ENCODE data around the gene JSRP1.

JSRP1 gene

GRCh38 chr19:2260341-2260805 is 4.2 kb upstream of the JSRP1 start (continued):
- TF ChIP-seq PRDM10 (tag by site-specific recombination; IDR thresholded peaks at IDR 0.05) (peak; percentile 77), ZXDB (tag by site-specific recombination; IDR thresholded peaks at IDR 0.05) (0 out of 2 replicates have a peak, but pooled peaks have one; percentile 23), KLF16 (tag by site-specific recombination; IDR thresholded peaks at IDR 0.05) (peak; percentile 36), PRDM1 (tag by site-specific recombination; IDR thresholded peaks at IDR 0.05) (peak; percentile 84)

- no peaks in the 10 kb centered on the region for H3K4me1 ChIP-seq (ENCODE audit: control insufficient read depth, insufficient read depth, low read length)
- H3K27ac ChIP-seq (ENCODE audit: extremely low read depth, low read depth, low read length) = no peak overlapping the region
- no peaks in the 10 kb centered on the region for H3K9me3 ChIP-seq (ENCODE audit: control insufficient read depth, insufficient read depth, low read depth, low read length)
- H3K36me3 ChIP-seq (ENCODE audit: control insufficient read depth in 2 of 2, insufficient read depth in 1 of 2, low read length in 2 of 2) = no peaks in the 10 kb centered on the region
- no peak overlapping the region for H3K4me3 ChIP-seq (ENCODE audit: low read depth, low read length)
- ChIA-PET CTCF (interaction anchor here (0.6 to 1.7 kb wide), 6 partner anchors 15 to 387 kb away, joined by 3 to 11 read pairs (median 4); partner anchors contain the start of gene PLEKHJ1), POLR2A (interaction anchor here (1.0 to 1.9 kb wide), 3 partner anchors 20 to 217 kb away, joined by 3 to 4 read pairs (median 3); partner anchors contain the start of genes GADD45B, LSM7 and SPPL2B)
- peak; percentile 51 for TF ChIP-seq ZBTB17 (tag by site-specific recombination; IDR thresholded peaks at IDR 0.05)
- TF ChIP-seq ZNF514 (tag by site-specific recombination; IDR thresholded peaks at IDR 0.05) = no peak
- no peak for TF ChIP-seq ZNF768 (tag by site-specific recombination; IDR thresholded peaks at IDR 0.05)
- TF ChIP-seq ZNF24 (tag by site-specific recombination; IDR thresholded peaks at IDR 0.05) = no peak
- no peak for TF ChIP-seq WT1 (tag by site-specific recombination; IDR thresholded peaks at IDR 0.05)
- no peak for TF ChIP-seq BCL11B (tag by site-specific recombination; IDR thresholded peaks at IDR 0.05; ENCODE audit: low read depth)
- no peak for TF ChIP-seq ZSCAN5A (tag by site-specific recombination; IDR thresholded peaks at IDR 0.05)
- 0 out of 2 replicates have a peak, but pooled peaks have one; percentile 19 for TF ChIP-seq ZNF692 (tag by site-specific recombination; IDR thresholded peaks at IDR 0.05)
- peak; percentile 25; the same call in 1 of the 2 replicates for TF ChIP-seq KLF8 (tag by site-specific recombination; IDR thresholded peaks at IDR 0.05)
- TF ChIP-seq ZNF600 (tag by site-specific recombination; IDR thresholded peaks at IDR 0.05) = peak; percentile 92
- TF ChIP-seq ZNF560 (tag by site-specific recombination; IDR thresholded peaks at IDR 0.05; ENCODE audit: borderline replicate concordance) = no peak
- TF ChIP-seq ZEB2 (tag by site-specific recombination; IDR thresholded peaks at IDR 0.05) = peak; percentile 60; the same call in 1 of the 2 replicates
- peak; percentile 33; the same call in 1 of the 2 replicates for TF ChIP-seq INSM2 (tag by site-specific recombination; IDR thresholded peaks at IDR 0.05)
- TF ChIP-seq ZNF138 (tag by site-specific recombination; IDR thresholded peaks at IDR 0.05; ENCODE audit: borderline replicate concordance) = no peak
- peak; percentile 69 for TF ChIP-seq PRDM10 (tag by site-specific recombination; IDR thresholded peaks at IDR 0.05)
These were observed 3.1 kb upstream of the JSRP1 start for GRCh38 chr19:2259336-2259735.

All from HEK293 (cell line).